GM21390 (cell line): ENCODE data around the gene FNDC10.

Experiments used
- ATAC-seq: cut with Tn5 transposase; IDR thresholded peaks from one replicate; pipeline ENCODE4 v1.9.1; 2021; ENCODE audit not compliant: unreplicated experiment

FNDC10 gene

DNA sequence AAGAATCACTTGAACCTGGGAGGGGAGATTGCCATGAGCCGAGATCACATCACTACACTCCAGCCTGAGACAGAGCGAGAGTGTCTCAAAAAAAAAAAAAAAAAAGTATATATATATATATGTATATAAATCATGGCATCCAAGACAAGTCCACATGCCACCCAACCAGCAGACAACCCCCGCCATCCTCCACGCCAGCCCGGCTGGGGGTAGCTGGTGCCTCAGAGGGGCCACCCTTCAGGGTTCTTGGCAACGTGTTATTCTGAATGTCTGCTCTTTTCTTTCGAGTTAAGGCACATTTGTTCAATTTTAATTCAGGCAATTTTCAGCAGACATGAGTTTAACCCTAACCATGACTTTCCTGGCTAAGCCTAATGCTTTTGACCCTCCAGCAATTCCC lies 49.8 kb downstream of the FNDC10 start:
- ATAC-seq = no peak

DNA sequence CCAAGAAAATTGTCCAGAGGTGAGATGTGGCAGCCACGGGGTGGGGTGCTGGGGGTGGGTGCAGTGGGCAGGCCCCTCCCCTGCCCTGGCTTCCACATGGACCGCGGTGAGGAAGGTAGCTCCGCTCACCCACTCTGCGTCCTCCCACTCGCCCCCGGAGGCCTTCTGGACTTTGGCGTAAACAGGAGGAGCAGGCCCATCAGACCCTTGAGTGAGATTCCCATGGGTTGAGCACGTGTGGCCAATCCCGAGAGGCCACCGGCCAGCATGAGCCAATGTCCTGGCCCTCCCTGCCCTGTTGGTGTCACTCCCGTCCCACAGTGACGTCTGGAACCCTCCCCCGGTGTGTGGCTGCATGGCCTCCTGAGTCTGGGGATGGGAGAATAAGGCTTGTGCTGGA lies 51.3 kb downstream of the FNDC10 start:
- ATAC-seq = no peak
